ENCODE measurements around the gene MEIS1.

DNA sequence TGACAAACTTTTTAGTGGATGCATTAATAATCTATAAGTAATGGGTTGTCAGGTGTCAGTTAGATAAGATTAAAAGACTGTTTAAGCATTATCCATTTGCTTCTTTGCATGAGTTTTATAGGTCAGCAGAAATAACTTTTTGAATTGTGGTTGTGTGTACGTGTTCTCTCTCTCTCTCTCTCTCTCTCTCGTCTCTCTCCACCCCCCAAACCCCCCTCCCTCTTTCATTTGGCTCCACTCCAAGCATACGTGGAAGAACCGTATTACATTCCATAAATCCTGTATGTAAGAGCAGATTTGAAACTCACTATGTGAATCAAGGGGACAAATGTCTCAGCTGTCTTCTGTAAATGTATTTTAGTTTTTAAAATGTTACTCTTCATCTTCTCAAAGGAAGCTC lies 120.2 kb downstream of the MEIS1 start:
- TF ChIP-seq, protein P1, sequence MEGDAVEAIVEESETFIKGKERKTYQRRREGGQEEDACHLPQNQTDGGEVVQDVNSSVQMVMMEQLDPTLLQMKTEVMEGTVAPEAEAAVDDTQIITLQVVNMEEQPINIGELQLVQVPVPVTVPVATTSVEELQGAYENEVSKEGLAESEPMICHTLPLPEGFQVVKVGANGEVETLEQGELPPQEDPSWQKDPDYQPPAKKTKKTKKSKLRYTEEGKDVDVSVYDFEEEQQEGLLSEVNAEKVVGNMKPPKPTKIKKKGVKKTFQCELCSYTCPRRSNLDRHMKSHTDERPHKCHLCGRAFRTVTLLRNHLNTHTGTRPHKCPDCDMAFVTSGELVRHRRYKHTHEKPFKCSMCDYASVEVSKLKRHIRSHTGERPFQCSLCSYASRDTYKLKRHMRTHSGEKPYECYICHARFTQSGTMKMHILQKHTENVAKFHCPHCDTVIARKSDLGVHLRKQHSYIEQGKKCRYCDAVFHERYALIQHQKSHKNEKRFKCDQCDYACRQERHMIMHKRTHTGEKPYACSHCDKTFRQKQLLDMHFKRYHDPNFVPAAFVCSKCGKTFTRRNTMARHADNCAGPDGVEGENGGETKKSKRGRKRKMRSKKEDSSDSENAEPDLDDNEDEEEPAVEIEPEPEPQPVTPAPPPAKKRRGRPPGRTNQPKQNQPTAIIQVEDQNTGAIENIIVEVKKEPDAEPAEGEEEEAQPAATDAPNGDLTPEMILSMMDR (IDR thresholded peaks at IDR 0.05), result no peak
- TF ChIP-seq POLR2A (IDR thresholded peaks at IDR 0.05) (no peak), EP300 (IDR thresholded peaks at IDR 0.05) (no peak), POLR2AphosphoS5 (IDR thresholded peaks at IDR 0.05) (no peak)

Data from stomach (tissue), 4 donors.